ENCODE data around the gene KIF25.

Gene KIF25

GRCh38 chr6:168030218-168030746 lies 32.8 kb downstream of the KIF25 start:
- Histone ChIP-seq H3K27ac (ENCODE audit: insufficient read depth in 1 of 2, low read depth in 1 of 2, low read length in 2 of 2, poor library complexity in 1 of 2, severe bottlenecking in 2 of 2) (no peak overlapping the region), H3K9me3 (ENCODE audit: control extremely low read depth in 1 of 5, control insufficient read depth in 4 of 5, insufficient read depth in 2 of 5, low read depth in 1 of 5, low read length in 4 of 5) (peaks cover 0 to 27% (median 5%) of the 10 kb centered on the region in 5 experiments), H3K27me3 (replicated peaks in 2 of 5; ENCODE audit: control insufficient read depth in 4 of 5, insufficient read depth in 5 of 5, low read length in 4 of 5) (peaks cover 0 to 38% (median 5%) of the 10 kb centered on the region in 5 experiments), H3K4me3 (ENCODE audit: control insufficient read depth in 1 of 7, extremely low read depth in 1 of 7, insufficient read depth in 4 of 7, low read depth in 2 of 7, low read length in 6 of 7) (no peak overlapping the region), H3K4me1 (ENCODE audit: control extremely low read depth in 1 of 4, control insufficient read depth in 4 of 4, insufficient read depth in 4 of 4, low read length in 3 of 4) (peaks cover 0 to 35% (median under 1%) of the 10 kb centered on the region in 4 experiments), H3K36me3 (ENCODE audit: control insufficient read depth in 4 of 4, insufficient read depth in 4 of 4, low read length in 3 of 4) (no peaks in the 10 kb centered on the region)
- POLR2A ChIA-PET, result no interaction called here
- CTCF ChIA-PET, result no interaction called here
- DNase-seq, result no peak
- 83% methylated on average over 1 of the region's 5 CpGs for WGBS (ENCODE audit: insufficient coverage)

DNA sequence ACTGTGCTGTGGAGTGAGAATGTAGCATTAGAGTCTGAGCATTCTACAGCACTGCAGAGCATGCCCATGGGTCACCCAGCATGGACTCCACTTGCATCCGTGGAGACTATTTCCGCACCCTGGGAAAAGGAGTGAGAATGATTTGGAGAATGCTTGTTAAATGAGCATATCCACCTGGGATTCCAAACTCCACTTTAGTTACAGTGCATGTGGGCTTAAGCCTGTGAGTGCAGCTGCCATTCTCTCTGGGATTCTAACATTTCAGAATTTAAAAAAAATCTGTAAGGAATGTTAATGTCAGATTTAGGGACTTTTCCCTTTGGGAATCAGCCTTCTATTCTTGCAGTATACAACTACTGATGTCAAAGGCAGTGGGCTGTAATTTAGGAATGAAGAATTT lies 33.4 kb downstream of the KIF25 start:
- no peaks in the 10 kb centered on the region for H3K36me3 ChIP-seq (ENCODE audit: control insufficient read depth in 4 of 4, insufficient read depth in 4 of 4, low read length in 3 of 4)
- no CpG with 5 or more reads among the region's 2 CpGs for WGBS (ENCODE audit: insufficient coverage)
- H3K9me3 ChIP-seq (ENCODE audit: control extremely low read depth in 1 of 5, control insufficient read depth in 4 of 5, insufficient read depth in 2 of 5, low read depth in 1 of 5, low read length in 4 of 5), result peaks cover 0 to 30% (median 6%) of the 10 kb centered on the region in 5 experiments
- POLR2A ChIA-PET, result no interaction called here
- H3K4me1 ChIP-seq (ENCODE audit: control extremely low read depth in 1 of 4, control insufficient read depth in 4 of 4, insufficient read depth in 4 of 4, low read length in 3 of 4), result peaks cover 0 to 37% (median 3%) of the 10 kb centered on the region in 4 experiments
- CTCF ChIA-PET, result no interaction called here
- DNase-seq, result no peak
- no peak overlapping the region for H3K27ac ChIP-seq (ENCODE audit: insufficient read depth in 1 of 2, low read depth in 1 of 2, low read length in 2 of 2, poor library complexity in 1 of 2, severe bottlenecking in 2 of 2)
- no peak overlapping the region for H3K4me3 ChIP-seq (ENCODE audit: control insufficient read depth in 1 of 7, extremely low read depth in 1 of 7, insufficient read depth in 4 of 7, low read depth in 2 of 7, low read length in 6 of 7)
- H3K27me3 ChIP-seq (replicated peaks in 2 of 5; ENCODE audit: control insufficient read depth in 4 of 5, insufficient read depth in 5 of 5, low read length in 4 of 5), result peaks cover 0 to 44% (median 10%) of the 10 kb centered on the region in 5 experiments

- CTCF ChIA-PET, result no interaction called here
- Histone ChIP-seq H3K4me1 (ENCODE audit: control extremely low read depth in 1 of 4, control insufficient read depth in 4 of 4, insufficient read depth in 4 of 4, low read length in 3 of 4) (peaks cover 0 to 37% (median 4%) of the 10 kb centered on the region in 4 experiments), H3K9me3 (ENCODE audit: control extremely low read depth in 1 of 5, control insufficient read depth in 4 of 5, insufficient read depth in 2 of 5, low read depth in 1 of 5, low read length in 4 of 5) (peaks cover 0 to 30% (median 9%) of the 10 kb centered on the region in 5 experiments), H3K4me3 (ENCODE audit: control insufficient read depth in 1 of 7, extremely low read depth in 1 of 7, insufficient read depth in 4 of 7, low read depth in 2 of 7, low read length in 6 of 7) (no peak overlapping the region), H3K27me3 (replicated peaks in 2 of 5; ENCODE audit: control insufficient read depth in 4 of 5, insufficient read depth in 5 of 5, low read length in 4 of 5) (peaks cover 0 to 50% (median 12%) of the 10 kb centered on the region in 5 experiments), H3K27ac (ENCODE audit: insufficient read depth in 1 of 2, low read depth in 1 of 2, low read length in 2 of 2, poor library complexity in 1 of 2, severe bottlenecking in 2 of 2) (no peak overlapping the region), H3K36me3 (ENCODE audit: control insufficient read depth in 4 of 4, insufficient read depth in 4 of 4, low read length in 3 of 4) (no peaks in the 10 kb centered on the region)
- DNase-seq, result no peak
- POLR2A ChIA-PET, result no interaction called here
- whole genome bisulfite sequencing (ENCODE audit: insufficient coverage), result 95% methylated on average over 12 of the region's 14 CpGs
Observed at GRCh38 chr6:168031411-168031971, 34.0 kb downstream of the KIF25 start.

- ChIA-PET POLR2A (no interaction called here), CTCF (no interaction called here)
- 26% methylated on average over 9 of the region's 12 CpGs for WGBS (ENCODE audit: insufficient coverage)
- no peaks in the 10 kb centered on the region for H3K36me3 ChIP-seq (ENCODE audit: control insufficient read depth in 4 of 4, insufficient read depth in 4 of 4, low read length in 3 of 4)
- peaks cover 0 to 37% (median 4%) of the 10 kb centered on the region in 4 experiments for H3K4me1 ChIP-seq (ENCODE audit: control extremely low read depth in 1 of 4, control insufficient read depth in 4 of 4, insufficient read depth in 4 of 4, low read length in 3 of 4)
- H3K27ac ChIP-seq (ENCODE audit: insufficient read depth in 1 of 2, low read depth in 1 of 2, low read length in 2 of 2, poor library complexity in 1 of 2, severe bottlenecking in 2 of 2), result no peak overlapping the region
- no peak overlapping the region for H3K4me3 ChIP-seq (ENCODE audit: control insufficient read depth in 1 of 7, extremely low read depth in 1 of 7, insufficient read depth in 4 of 7, low read depth in 2 of 7, low read length in 6 of 7)
- H3K27me3 ChIP-seq (replicated peaks in 2 of 5; ENCODE audit: control insufficient read depth in 4 of 5, insufficient read depth in 5 of 5, low read length in 4 of 5), result peaks cover 0 to 55% (median 12%) of the 10 kb centered on the region in 5 experiments
- peaks cover 0 to 30% (median 9%) of the 10 kb centered on the region in 5 experiments for H3K9me3 ChIP-seq (ENCODE audit: control extremely low read depth in 1 of 5, control insufficient read depth in 4 of 5, insufficient read depth in 2 of 5, low read depth in 1 of 5, low read length in 4 of 5)
- peak in 1 of 3 donors; percentile 7 for DNase-seq
Observed at GRCh38 chr6:168032005-168032760, 34.7 kb downstream of the KIF25 start.

DNA sequence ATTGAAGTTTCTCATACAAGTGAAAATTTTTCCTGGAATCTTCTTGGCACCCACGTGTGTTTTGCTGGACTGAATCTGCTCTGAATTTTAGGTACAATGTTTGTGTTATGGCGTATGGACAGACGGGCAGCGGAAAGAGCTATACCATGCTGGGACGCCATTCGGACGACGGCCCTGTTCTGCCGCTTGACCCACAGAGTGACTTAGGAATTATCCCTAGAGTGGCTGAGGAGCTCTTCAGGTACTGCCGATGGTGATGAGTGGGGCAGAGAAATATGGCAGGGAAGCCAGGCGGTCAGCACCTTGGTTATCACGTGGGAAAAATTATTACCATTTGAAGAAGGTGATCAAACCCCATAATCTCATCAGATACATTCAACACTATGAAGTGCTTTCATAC lies 36.3 kb downstream of the KIF25 start:
- no peak overlapping the region for H3K4me3 ChIP-seq (ENCODE audit: control insufficient read depth in 1 of 7, extremely low read depth in 1 of 7, insufficient read depth in 4 of 7, low read depth in 2 of 7, low read length in 6 of 7)
- no peak for DNase-seq
- peaks cover 0 to 67% (median 12%) of the 10 kb centered on the region in 5 experiments for H3K27me3 ChIP-seq (replicated peaks in 2 of 5; ENCODE audit: control insufficient read depth in 4 of 5, insufficient read depth in 5 of 5, low read length in 4 of 5)
- H3K36me3 ChIP-seq (ENCODE audit: control insufficient read depth in 4 of 4, insufficient read depth in 4 of 4, low read length in 3 of 4), result no peaks in the 10 kb centered on the region
- CTCF ChIA-PET, result no interaction called here
- H3K9me3 ChIP-seq (ENCODE audit: control extremely low read depth in 1 of 5, control insufficient read depth in 4 of 5, insufficient read depth in 2 of 5, low read depth in 1 of 5, low read length in 4 of 5), result peaks cover 0 to 45% (median 19%) of the 10 kb centered on the region in 5 experiments
- POLR2A ChIA-PET, result no interaction called here
- WGBS (ENCODE audit: insufficient coverage), result 98% methylated on average over 12 of the region's 12 CpGs
- H3K4me1 ChIP-seq (ENCODE audit: control extremely low read depth in 1 of 4, control insufficient read depth in 4 of 4, insufficient read depth in 4 of 4, low read length in 3 of 4), result peaks cover 0 to 37% (median 4%) of the 10 kb centered on the region in 4 experiments
- no peak overlapping the region for H3K27ac ChIP-seq (ENCODE audit: insufficient read depth in 1 of 2, low read depth in 1 of 2, low read length in 2 of 2, poor library complexity in 1 of 2, severe bottlenecking in 2 of 2)

- 96% methylated on average over 6 of the region's 18 CpGs for WGBS (ENCODE audit: insufficient coverage)
Observed at GRCh38 chr6:168034537-168034936, 37.1 kb downstream of the KIF25 start.

More at GRCh38 chr6:168034537-168034936, 37.1 kb downstream of the KIF25 start:
- H3K4me3 ChIP-seq (ENCODE audit: control insufficient read depth in 1 of 7, extremely low read depth in 1 of 7, insufficient read depth in 4 of 7, low read depth in 2 of 7, low read length in 6 of 7), result no peak overlapping the region
- H3K27me3 ChIP-seq (replicated peaks in 2 of 5; ENCODE audit: control insufficient read depth in 4 of 5, insufficient read depth in 5 of 5, low read length in 4 of 5), result peaks cover 0 to 67% (median 12%) of the 10 kb centered on the region in 5 experiments
- H3K4me1 ChIP-seq (ENCODE audit: control extremely low read depth in 1 of 4, control insufficient read depth in 4 of 4, insufficient read depth in 4 of 4, low read length in 3 of 4), result peaks cover 0 to 37% (median 4%) of the 10 kb centered on the region in 4 experiments
- H3K9me3 ChIP-seq (ENCODE audit: control extremely low read depth in 1 of 5, control insufficient read depth in 4 of 5, insufficient read depth in 2 of 5, low read depth in 1 of 5, low read length in 4 of 5), result peaks cover 0 to 51% (median 25%) of the 10 kb centered on the region in 5 experiments
- ChIA-PET CTCF (no interaction called here), POLR2A (no interaction called here)
- H3K27ac ChIP-seq (ENCODE audit: insufficient read depth in 1 of 2, low read depth in 1 of 2, low read length in 2 of 2, poor library complexity in 1 of 2, severe bottlenecking in 2 of 2), result no peak overlapping the region
- H3K36me3 ChIP-seq (ENCODE audit: control insufficient read depth in 4 of 4, insufficient read depth in 4 of 4, low read length in 3 of 4), result no peaks in the 10 kb centered on the region
- DNase-seq, result no peak
